Raji (cell line): ENCODE measurements around the gene SNAPC3.

Experiments
- POLR2A ChIP-seq: IDR thresholded peaks from 2 replicates; pipeline ENCODE4 v1.6.1; 2011; ENCODE audit warnings: low read depth, low read length, control low read depth; ENCODE audit not compliant: insufficient read depth

SNAPC3 gene

GRCh38 chr9:15469406-15469805 is 46.7 kb downstream of the SNAPC3 start:
- no peak for TF ChIP-seq POLR2A

GRCh38 chr9:15469862-15470261 is 47.2 kb downstream of the SNAPC3 start:
- no peak for TF ChIP-seq POLR2A

GRCh38 chr9:15475923-15476536 is 53.4 kb downstream of the SNAPC3 start:
- no peak for TF ChIP-seq POLR2A

GRCh38 chr9:15480028-15480427 is 57.4 kb downstream of the SNAPC3 start:
- TF ChIP-seq POLR2A, result no peak

- TF ChIP-seq POLR2A, result no peak
Measured at GRCh38 chr9:15482146-15482545, 59.5 kb downstream of the SNAPC3 start.

- no peak for TF ChIP-seq POLR2A
Measured at GRCh38 chr9:15484802-15485201, 62.1 kb downstream of the SNAPC3 start.

GRCh38 chr9:15485836-15486666 is 63.4 kb downstream of the SNAPC3 start:
- no peak for TF ChIP-seq POLR2A

- no peak for TF ChIP-seq POLR2A
Measured at GRCh38 chr9:15491950-15492349, 69.3 kb downstream of the SNAPC3 start.

- no peak for TF ChIP-seq POLR2A
Measured at GRCh38 chr9:15492485-15493150, 69.9 kb downstream of the SNAPC3 start.

- no peak for TF ChIP-seq POLR2A
Measured at GRCh38 chr9:15498246-15498995, 75.7 kb downstream of the SNAPC3 start.

- no peak for TF ChIP-seq POLR2A
Measured at GRCh38 chr9:15499139-15499538, 76.5 kb downstream of the SNAPC3 start.

- no peak for TF ChIP-seq POLR2A
Measured at GRCh38 chr9:15501179-15501578, 78.5 kb downstream of the SNAPC3 start.

GRCh38 chr9:15501803-15502202 is 79.1 kb downstream of the SNAPC3 start:
- TF ChIP-seq POLR2A, result no peak

- TF ChIP-seq POLR2A, result no peak
Measured at GRCh38 chr9:15505921-15506320, 83.2 kb downstream of the SNAPC3 start.
